Hepatic stellate cell (primary cell): ENCODE data around the gene HOXA7.

Experiments used
- DNase-seq: peaks from one replicate; pipeline ENCODE4 v3.0.0; 2011; ENCODE audit warnings: low spot score

The HOXA7 gene

GRCh38 chr7:27118580-27118979, 37.9 kb downstream of the HOXA7 start:
- no peak for DNase-seq

- no peak for DNase-seq
These were observed 38.5 kb downstream of the HOXA7 start for GRCh38 chr7:27117887-27118491.

GRCh38 chr7:27116962-27117886, 39.3 kb downstream of the HOXA7 start:
- DNase-seq = no peak

- DNase-seq = no peak
These were observed 40.2 kb downstream of the HOXA7 start for GRCh38 chr7:27116031-27116961.

- DNase-seq = peak; percentile 74
These were observed 41.1 kb downstream of the HOXA7 start for GRCh38 chr7:27115221-27116026.

GRCh38 chr7:27114881-27115220, 41.6 kb downstream of the HOXA7 start:
- no peak for DNase-seq

- no peak for DNase-seq
These were observed 42.3 kb downstream of the HOXA7 start for GRCh38 chr7:27113991-27114769.

- peak; percentile 76 for DNase-seq
These were observed 43.2 kb downstream of the HOXA7 start for GRCh38 chr7:27112955-27113949.

- DNase-seq = no peak
These were observed 44.1 kb downstream of the HOXA7 start for GRCh38 chr7:27112361-27112760.

GRCh38 chr7:27111751-27112277, 44.7 kb downstream of the HOXA7 start:
- DNase-seq = no peak

- DNase-seq = no peak
These were observed 45.3 kb downstream of the HOXA7 start for GRCh38 chr7:27111042-27111750.

GRCh38 chr7:27110186-27111031, 46.1 kb downstream of the HOXA7 start:
- peak; percentile 79 for DNase-seq

- no peak for DNase-seq
These were observed 46.8 kb downstream of the HOXA7 start for GRCh38 chr7:27109466-27110185.

- peak; percentile 69 for DNase-seq
These were observed 47.9 kb downstream of the HOXA7 start for GRCh38 chr7:27108390-27109127.

GRCh38 chr7:27107391-27108381, 48.8 kb downstream of the HOXA7 start:
- no peak for DNase-seq
